ENCODE measurements around the gene IL1RAP.

IL1RAP gene

DNA sequence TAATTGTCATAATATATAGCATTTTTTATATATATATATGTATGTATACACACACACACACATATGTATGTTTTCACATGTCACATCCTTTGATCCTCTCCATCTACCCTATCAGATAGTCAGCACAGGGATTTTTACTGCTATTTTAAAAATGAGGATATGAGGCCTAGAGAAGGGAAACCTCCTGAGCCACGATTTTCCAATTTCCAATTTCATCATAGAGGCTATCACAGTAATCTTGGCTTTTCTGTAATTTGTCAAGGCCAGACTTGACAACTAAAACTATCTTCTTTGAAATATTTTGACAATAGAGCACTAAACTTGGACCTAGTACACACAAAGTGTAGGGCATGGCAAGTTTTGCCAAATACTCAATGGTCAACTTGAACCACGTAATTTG lies 42.5 kb downstream of the IL1RAP start:
- TF ChIP-seq ZFP3 (CRISPR knock-in tag; IDR thresholded peaks at IDR 0.05) (no peak), TOX (CRISPR knock-in tag; IDR thresholded peaks at IDR 0.05; ENCODE audit: borderline replicate concordance) (no peak), GLIS3 (CRISPR knock-in tag; IDR thresholded peaks at IDR 0.05) (no peak), CSDC2 (CRISPR knock-in tag; IDR thresholded peaks at IDR 0.05) (no peak), TCF4 (CRISPR knock-in tag; IDR thresholded peaks at IDR 0.05; ENCODE audit: borderline replicate concordance) (no peak)
- ATAC-seq = no peak

DNA sequence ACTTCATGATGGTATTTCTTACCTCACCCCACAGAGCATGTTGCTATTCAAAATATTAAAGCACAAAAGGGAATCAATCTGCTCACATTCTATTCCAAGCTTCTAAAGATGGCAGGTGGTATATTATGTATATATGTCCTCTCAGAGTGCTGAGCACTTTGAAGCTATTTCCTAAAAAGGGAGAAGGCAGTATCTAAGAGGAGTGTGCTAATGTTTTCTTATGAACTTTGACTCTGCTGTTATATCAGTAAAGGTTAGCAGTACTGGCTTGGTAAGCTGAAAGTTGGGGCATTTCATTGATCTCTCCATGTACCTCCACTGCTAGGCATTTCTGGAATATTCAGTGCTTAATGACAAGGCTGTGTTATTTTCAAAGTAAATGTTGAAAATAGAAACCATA lies 43.4 kb downstream of the IL1RAP start:
- ATAC-seq = no peak
- TF ChIP-seq TOX (CRISPR knock-in tag; IDR thresholded peaks at IDR 0.05; ENCODE audit: borderline replicate concordance) (no peak), BACH2 (CRISPR knock-in tag; IDR thresholded peaks at IDR 0.05; ENCODE audit: borderline replicate concordance) (no peak), ZC3H10 (CRISPR knock-in tag; IDR thresholded peaks at IDR 0.05) (no peak), CSDC2 (CRISPR knock-in tag; IDR thresholded peaks at IDR 0.05) (no peak), ZFP30 (CRISPR knock-in tag; IDR thresholded peaks at IDR 0.05) (no peak), ESRRG (CRISPR knock-in tag; IDR thresholded peaks at IDR 0.05) (no peak), ZNF565 (CRISPR knock-in tag; conservative IDR thresholded peaks at IDR 0.05; ENCODE audit: low read depth) (no peak), RARB (CRISPR knock-in tag; IDR thresholded peaks at IDR 0.05) (no peak), ZNF70 (CRISPR knock-in tag; IDR thresholded peaks at IDR 0.05) (no peak), OSR1 (CRISPR knock-in tag; IDR thresholded peaks at IDR 0.05) (no peak), GLIS3 (CRISPR knock-in tag; IDR thresholded peaks at IDR 0.05) (no peak), SNAI2 (CRISPR knock-in tag; IDR thresholded peaks at IDR 0.05) (no peak), PPARA (CRISPR knock-in tag; IDR thresholded peaks at IDR 0.05; ENCODE audit: borderline replicate concordance) (no peak), ZNF8 (CRISPR knock-in tag; IDR thresholded peaks at IDR 0.05) (no peak), ISL1 (CRISPR knock-in tag; IDR thresholded peaks at IDR 0.05) (no peak), ZFP3 (CRISPR knock-in tag; IDR thresholded peaks at IDR 0.05) (no peak)
- TF ChIP-seq, protein P1, sequence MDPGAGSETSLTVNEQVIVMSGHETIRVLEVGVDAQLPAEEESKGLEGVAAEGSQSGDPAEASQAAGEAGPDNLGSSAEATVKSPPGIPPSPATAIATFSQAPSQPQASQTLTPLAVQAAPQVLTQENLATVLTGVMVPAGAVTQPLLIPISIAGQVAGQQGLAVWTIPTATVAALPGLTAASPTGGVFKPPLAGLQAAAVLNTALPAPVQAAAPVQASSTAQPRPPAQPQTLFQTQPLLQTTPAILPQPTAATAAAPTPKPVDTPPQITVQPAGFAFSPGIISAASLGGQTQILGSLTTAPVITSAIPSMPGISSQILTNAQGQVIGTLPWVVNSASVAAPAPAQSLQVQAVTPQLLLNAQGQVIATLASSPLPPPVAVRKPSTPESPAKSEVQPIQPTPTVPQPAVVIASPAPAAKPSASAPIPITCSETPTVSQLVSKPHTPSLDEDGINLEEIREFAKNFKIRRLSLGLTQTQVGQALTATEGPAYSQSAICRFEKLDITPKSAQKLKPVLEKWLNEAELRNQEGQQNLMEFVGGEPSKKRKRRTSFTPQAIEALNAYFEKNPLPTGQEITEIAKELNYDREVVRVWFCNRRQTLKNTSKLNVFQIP (CRISPR knock-in tag; IDR thresholded peaks at IDR 0.05; ENCODE audit: borderline replicate concordance, low read depth) = no peak
- TF ChIP-seq, protein P2, sequence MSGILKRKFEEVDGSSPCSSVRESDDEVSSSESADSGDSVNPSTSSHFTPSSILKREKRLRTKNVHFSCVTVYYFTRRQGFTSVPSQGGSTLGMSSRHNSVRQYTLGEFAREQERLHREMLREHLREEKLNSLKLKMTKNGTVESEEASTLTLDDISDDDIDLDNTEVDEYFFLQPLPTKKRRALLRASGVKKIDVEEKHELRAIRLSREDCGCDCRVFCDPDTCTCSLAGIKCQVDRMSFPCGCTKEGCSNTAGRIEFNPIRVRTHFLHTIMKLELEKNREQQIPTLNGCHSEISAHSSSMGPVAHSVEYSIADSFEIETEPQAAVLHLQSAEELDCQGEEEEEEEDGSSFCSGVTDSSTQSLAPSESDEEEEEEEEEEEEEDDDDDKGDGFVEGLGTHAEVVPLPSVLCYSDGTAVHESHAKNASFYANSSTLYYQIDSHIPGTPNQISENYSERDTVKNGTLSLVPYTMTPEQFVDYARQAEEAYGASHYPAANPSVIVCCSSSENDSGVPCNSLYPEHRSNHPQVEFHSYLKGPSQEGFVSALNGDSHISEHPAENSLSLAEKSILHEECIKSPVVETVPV (CRISPR knock-in tag; IDR thresholded peaks at IDR 0.05) = no peak
- TF ChIP-seq, protein P3, sequence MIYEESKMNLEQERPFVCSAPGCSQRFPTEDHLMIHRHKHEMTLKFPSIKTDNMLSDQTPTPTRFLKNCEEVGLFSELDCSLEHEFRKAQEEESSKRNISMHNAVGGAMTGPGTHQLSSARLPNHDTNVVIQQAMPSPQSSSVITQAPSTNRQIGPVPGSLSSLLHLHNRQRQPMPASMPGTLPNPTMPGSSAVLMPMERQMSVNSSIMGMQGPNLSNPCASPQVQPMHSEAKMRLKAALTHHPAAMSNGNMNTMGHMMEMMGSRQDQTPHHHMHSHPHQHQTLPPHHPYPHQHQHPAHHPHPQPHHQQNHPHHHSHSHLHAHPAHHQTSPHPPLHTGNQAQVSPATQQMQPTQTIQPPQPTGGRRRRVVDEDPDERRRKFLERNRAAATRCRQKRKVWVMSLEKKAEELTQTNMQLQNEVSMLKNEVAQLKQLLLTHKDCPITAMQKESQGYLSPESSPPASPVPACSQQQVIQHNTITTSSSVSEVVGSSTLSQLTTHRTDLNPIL (CRISPR knock-in tag; IDR thresholded peaks at IDR 0.05; ENCODE audit: low read depth) = no peak

DNA sequence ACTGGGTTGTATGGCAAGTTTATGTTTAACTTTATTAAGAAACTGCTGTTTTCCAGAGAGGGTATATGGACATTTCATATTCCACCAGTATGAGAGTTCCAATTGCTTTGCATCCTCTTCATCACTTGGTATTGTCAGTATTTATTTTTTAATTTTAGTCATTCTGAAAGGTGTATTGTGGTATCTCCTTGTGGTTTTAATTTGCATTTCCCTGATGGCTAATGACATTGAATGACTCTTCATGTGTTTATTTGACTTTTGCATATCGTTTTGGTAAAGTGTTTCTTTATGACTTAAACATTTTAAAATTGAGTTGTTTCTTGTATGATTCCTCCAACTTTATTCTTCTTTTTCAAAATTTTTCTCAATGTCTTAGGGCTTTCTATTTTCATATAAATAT lies 44.4 kb downstream of the IL1RAP start:
- ATAC-seq = no peak
- TF ChIP-seq ZNF8 (CRISPR knock-in tag; IDR thresholded peaks at IDR 0.05) (no peak), GLIS3 (CRISPR knock-in tag; IDR thresholded peaks at IDR 0.05) (no peak), TCF4 (CRISPR knock-in tag; IDR thresholded peaks at IDR 0.05; ENCODE audit: borderline replicate concordance) (no peak), ZNF70 (CRISPR knock-in tag; IDR thresholded peaks at IDR 0.05) (no peak), BACH2 (CRISPR knock-in tag; IDR thresholded peaks at IDR 0.05; ENCODE audit: borderline replicate concordance) (no peak), ZNF565 (CRISPR knock-in tag; conservative IDR thresholded peaks at IDR 0.05; ENCODE audit: low read depth) (no peak), ESRRG (CRISPR knock-in tag; IDR thresholded peaks at IDR 0.05) (no peak), PPARA (CRISPR knock-in tag; IDR thresholded peaks at IDR 0.05; ENCODE audit: borderline replicate concordance) (no peak), ZC3H10 (CRISPR knock-in tag; IDR thresholded peaks at IDR 0.05) (no peak), ISL1 (CRISPR knock-in tag; IDR thresholded peaks at IDR 0.05) (no peak)
- TF ChIP-seq, protein P3 (CRISPR knock-in tag; IDR thresholded peaks at IDR 0.05; ENCODE audit: low read depth) = no peak

DNA sequence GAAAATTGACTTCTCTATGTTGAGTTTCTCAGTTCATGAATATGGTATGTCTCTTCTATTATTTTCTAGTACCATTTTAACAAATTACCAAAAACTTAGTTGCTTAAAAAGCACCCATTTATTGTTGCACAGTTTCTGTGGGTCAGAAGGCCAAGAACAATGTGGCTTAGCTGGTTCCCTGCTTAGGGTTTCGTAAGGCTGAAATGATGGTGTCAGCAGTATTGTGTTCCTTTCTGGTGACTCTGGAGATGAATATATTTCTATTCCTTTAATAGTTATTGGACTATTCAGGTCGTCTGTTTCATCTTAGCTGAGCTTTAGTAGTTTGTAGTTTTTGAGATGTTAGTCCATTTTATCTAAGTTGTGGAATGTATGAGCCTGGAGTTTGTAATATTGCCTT lies 44.9 kb downstream of the IL1RAP start:
- ATAC-seq = no peak
- TF ChIP-seq ZFP3 (CRISPR knock-in tag; IDR thresholded peaks at IDR 0.05) (no peak), RARB (CRISPR knock-in tag; IDR thresholded peaks at IDR 0.05) (no peak), ZC3H10 (CRISPR knock-in tag; IDR thresholded peaks at IDR 0.05) (no peak), GLIS3 (CRISPR knock-in tag; IDR thresholded peaks at IDR 0.05) (no peak), ARNTL (CRISPR knock-in tag; IDR thresholded peaks at IDR 0.05; ENCODE audit: borderline replicate concordance, low read depth) (no peak), ZNF565 (CRISPR knock-in tag; conservative IDR thresholded peaks at IDR 0.05; ENCODE audit: low read depth) (no peak), SNAI2 (CRISPR knock-in tag; IDR thresholded peaks at IDR 0.05) (no peak), TCF4 (CRISPR knock-in tag; IDR thresholded peaks at IDR 0.05; ENCODE audit: borderline replicate concordance) (no peak), PPARA (CRISPR knock-in tag; IDR thresholded peaks at IDR 0.05; ENCODE audit: borderline replicate concordance) (no peak), ISL1 (CRISPR knock-in tag; IDR thresholded peaks at IDR 0.05) (no peak)
- TF ChIP-seq, protein P2 (CRISPR knock-in tag; IDR thresholded peaks at IDR 0.05) = no peak
- TF ChIP-seq, protein P4, sequence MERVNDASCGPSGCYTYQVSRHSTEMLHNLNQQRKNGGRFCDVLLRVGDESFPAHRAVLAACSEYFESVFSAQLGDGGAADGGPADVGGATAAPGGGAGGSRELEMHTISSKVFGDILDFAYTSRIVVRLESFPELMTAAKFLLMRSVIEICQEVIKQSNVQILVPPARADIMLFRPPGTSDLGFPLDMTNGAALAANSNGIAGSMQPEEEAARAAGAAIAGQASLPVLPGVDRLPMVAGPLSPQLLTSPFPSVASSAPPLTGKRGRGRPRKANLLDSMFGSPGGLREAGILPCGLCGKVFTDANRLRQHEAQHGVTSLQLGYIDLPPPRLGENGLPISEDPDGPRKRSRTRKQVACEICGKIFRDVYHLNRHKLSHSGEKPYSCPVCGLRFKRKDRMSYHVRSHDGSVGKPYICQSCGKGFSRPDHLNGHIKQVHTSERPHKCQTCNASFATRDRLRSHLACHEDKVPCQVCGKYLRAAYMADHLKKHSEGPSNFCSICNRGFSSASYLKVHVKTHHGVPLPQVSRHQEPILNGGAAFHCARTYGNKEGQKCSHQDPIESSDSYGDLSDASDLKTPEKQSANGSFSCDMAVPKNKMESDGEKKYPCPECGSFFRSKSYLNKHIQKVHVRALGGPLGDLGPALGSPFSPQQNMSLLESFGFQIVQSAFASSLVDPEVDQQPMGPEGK (CRISPR knock-in tag; IDR thresholded peaks at IDR 0.05; ENCODE audit: borderline replicate concordance) = no peak

Measured in SK-N-SH treated with all-trans-retinoic acid at 6 μM for 48 hours (cell line).